HEK293 (cell line): ENCODE measurements around the gene ALS2.

Experiments
- CTCF ChIA-PET: fragments of 350-600 bp; formaldehyde crosslinking; extraction: SDS; loops from one replicate; lab custom pipeline; 2021; ENCODE audit warnings: antibody characterized with exemption; lab: Yijun Ruan, JAX
- POLR2A ChIA-PET: fragments of 300-600 bp; formaldehyde crosslinking; extraction: SDS; loops from one replicate; lab custom pipeline; 2020; ENCODE audit warnings: antibody characterized with exemption, inconsistent platforms; lab: Yijun Ruan, JAX
- H3K27ac ChIP-seq: fragments of 200-500 bp; sonication (Bioruptor generic); 2 replicates; pipeline ENCODE4 v1.5.1; 2014; ENCODE audit warnings: low read depth, low read length, control low read depth, inconsistent platforms; ENCODE audit errors: extremely low read depth
- H3K36me3 ChIP-seq, 2 experiments: fragments of 200-500 bp in 1 of 2; sonication (Bioruptor generic) in 1 of 2; 1 replicate in 1 of 2; 2 replicates in 1 of 2; pipeline ENCODE4 v1.5.1; 2014 to 2017; ENCODE audit warnings: inconsistent platforms in 2 of 2, low read length in 2 of 2; ENCODE audit not compliant: control insufficient read depth in 2 of 2, insufficient read depth in 1 of 2
- H3K4me1 ChIP-seq: fragments of 200-500 bp; sonication (Bioruptor generic); 2 replicates; pipeline ENCODE4 v1.5.1; 2014; ENCODE audit warnings: mild to moderate bottlenecking, low read length, inconsistent platforms; ENCODE audit not compliant: control insufficient read depth, insufficient read depth
- H3K4me3 ChIP-seq: 2 replicates; pipeline ENCODE4 v1.5.1; 2011; ENCODE audit warnings: low read depth, mild to moderate bottlenecking, control low read depth, low read length, moderate library complexity
- H3K9me3 ChIP-seq: fragments of 200-500 bp; sonication (Bioruptor generic); 2 replicates; pipeline ENCODE4 v1.5.1; 2014; ENCODE audit warnings: low read depth, low read length, inconsistent platforms; ENCODE audit not compliant: control insufficient read depth, insufficient read depth
- BCL11B ChIP-seq: fragments of 450-650 bp; formaldehyde crosslinking; IDR thresholded peaks from 2 replicates; pipeline ENCODE4 v1.5.1; 2016; ENCODE audit warnings: low read depth, missing biosample characterization, missing genetic modification characterization
- KLF16 ChIP-seq: fragments of 450-650 bp; formaldehyde crosslinking; IDR thresholded peaks from 2 replicates; pipeline ENCODE4 v1.5.1; 2017; ENCODE audit warnings: missing biosample characterization, missing genetic modification characterization
- MYNN ChIP-seq: fragments of 450-650 bp; formaldehyde crosslinking; IDR thresholded peaks from 2 replicates; pipeline ENCODE4 v1.5.1; 2016; ENCODE audit warnings: missing biosample characterization, missing genetic modification characterization, borderline replicate concordance
- MZF1 ChIP-seq: fragments of 450-650 bp; formaldehyde crosslinking; IDR thresholded peaks from 2 replicates; pipeline ENCODE4 v1.5.1; 2017; ENCODE audit warnings: missing biosample characterization, missing genetic modification characterization, borderline replicate concordance
- ZBTB6 ChIP-seq: fragments of 450-650 bp; formaldehyde crosslinking; IDR thresholded peaks from 2 replicates; pipeline ENCODE4 v1.5.1; 2017; ENCODE audit warnings: missing biosample characterization, missing genetic modification characterization
- ZNF132 ChIP-seq: fragments of 450-650 bp; formaldehyde crosslinking; IDR thresholded peaks from 2 replicates; pipeline ENCODE4 v1.5.1; 2017; ENCODE audit warnings: missing biosample characterization, missing genetic modification characterization, borderline replicate concordance
- ZNF433 ChIP-seq: fragments of 450-650 bp; formaldehyde crosslinking; IDR thresholded peaks from 2 replicates; pipeline ENCODE4 v1.5.1; 2016; ENCODE audit warnings: missing biosample characterization, missing genetic modification characterization, low read depth
- ZNF514 ChIP-seq: fragments of 450-650 bp; formaldehyde crosslinking; IDR thresholded peaks from 2 replicates; pipeline ENCODE4 v1.5.1; 2016; ENCODE audit warnings: missing biosample characterization, missing genetic modification characterization
- ZNF585B ChIP-seq: fragments of 450-650 bp; formaldehyde crosslinking; IDR thresholded peaks from 2 replicates; pipeline ENCODE4 v1.5.1; 2016; ENCODE audit warnings: missing biosample characterization, missing genetic modification characterization
- ZNF645 ChIP-seq: fragments of 450-650 bp; formaldehyde crosslinking; IDR thresholded peaks from 2 replicates; pipeline ENCODE4; 2016; ENCODE audit warnings: missing biosample characterization, missing genetic modification characterization
- ZNF677 ChIP-seq: fragments of 450-650 bp; IDR thresholded peaks from 2 replicates; pipeline ENCODE4 v1.5.0; 2018; ENCODE audit warnings: missing biosample characterization, mild to moderate bottlenecking, missing genetic modification characterization, moderate library complexity
- ZNF707 ChIP-seq: fragments of 450-650 bp; formaldehyde crosslinking; IDR thresholded peaks from 2 replicates; pipeline ENCODE4 v1.5.1; 2016; ENCODE audit warnings: missing biosample characterization, missing genetic modification characterization
- ZXDB ChIP-seq: fragments of 450-650 bp; formaldehyde crosslinking; IDR thresholded peaks from 2 replicates; pipeline ENCODE4 v1.5.1; 2016; ENCODE audit warnings: missing biosample characterization, missing genetic modification characterization
- TF ChIP-seq, protein P1 (sequence below): fragments of 450-650 bp; formaldehyde crosslinking; IDR thresholded peaks from 2 replicates; pipeline ENCODE4 v1.5.0; 2017; ENCODE audit warnings: missing biosample characterization, missing genetic modification characterization, borderline replicate concordance
- TF ChIP-seq, protein P2 (sequence below): fragments of 450-650 bp; formaldehyde crosslinking; optimal IDR thresholded peaks from 2 replicates; pipeline ENCODE3; 2016; ENCODE audit warnings: missing biosample characterization, mild to moderate bottlenecking, missing genetic modification characterization
- TF ChIP-seq, protein P3 (sequence below): fragments of 450-650 bp; formaldehyde crosslinking; IDR thresholded peaks from 2 replicates; pipeline ENCODE4 v1.5.1; 2016; ENCODE audit warnings: missing biosample characterization, missing genetic modification characterization, borderline replicate concordance
- TF ChIP-seq, protein P4 (sequence below): fragments of 450-650 bp; formaldehyde crosslinking; IDR thresholded peaks from 2 replicates; pipeline ENCODE4 v1.5.1; 2017; ENCODE audit warnings: missing biosample characterization, missing genetic modification characterization

The ALS2 gene

GRCh38 chr2:201769666-201770373 is 10.9 kb downstream of the ALS2 start (continued):
- TF ChIP-seq, protein P1, sequence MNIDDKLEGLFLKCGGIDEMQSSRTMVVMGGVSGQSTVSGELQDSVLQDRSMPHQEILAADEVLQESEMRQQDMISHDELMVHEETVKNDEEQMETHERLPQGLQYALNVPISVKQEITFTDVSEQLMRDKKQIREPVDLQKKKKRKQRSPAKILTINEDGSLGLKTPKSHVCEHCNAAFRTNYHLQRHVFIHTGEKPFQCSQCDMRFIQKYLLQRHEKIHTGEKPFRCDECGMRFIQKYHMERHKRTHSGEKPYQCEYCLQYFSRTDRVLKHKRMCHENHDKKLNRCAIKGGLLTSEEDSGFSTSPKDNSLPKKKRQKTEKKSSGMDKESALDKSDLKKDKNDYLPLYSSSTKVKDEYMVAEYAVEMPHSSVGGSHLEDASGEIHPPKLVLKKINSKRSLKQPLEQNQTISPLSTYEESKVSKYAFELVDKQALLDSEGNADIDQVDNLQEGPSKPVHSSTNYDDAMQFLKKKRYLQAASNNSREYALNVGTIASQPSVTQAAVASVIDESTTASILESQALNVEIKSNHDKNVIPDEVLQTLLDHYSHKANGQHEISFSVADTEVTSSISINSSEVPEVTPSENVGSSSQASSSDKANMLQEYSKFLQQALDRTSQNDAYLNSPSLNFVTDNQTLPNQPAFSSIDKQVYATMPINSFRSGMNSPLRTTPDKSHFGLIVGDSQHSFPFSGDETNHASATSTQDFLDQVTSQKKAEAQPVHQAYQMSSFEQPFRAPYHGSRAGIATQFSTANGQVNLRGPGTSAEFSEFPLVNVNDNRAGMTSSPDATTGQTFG: no peak
- no peak for TF ChIP-seq MYNN (tag by site-specific recombination)
- TF ChIP-seq ZNF514 (tag by site-specific recombination): no peak

DNA sequence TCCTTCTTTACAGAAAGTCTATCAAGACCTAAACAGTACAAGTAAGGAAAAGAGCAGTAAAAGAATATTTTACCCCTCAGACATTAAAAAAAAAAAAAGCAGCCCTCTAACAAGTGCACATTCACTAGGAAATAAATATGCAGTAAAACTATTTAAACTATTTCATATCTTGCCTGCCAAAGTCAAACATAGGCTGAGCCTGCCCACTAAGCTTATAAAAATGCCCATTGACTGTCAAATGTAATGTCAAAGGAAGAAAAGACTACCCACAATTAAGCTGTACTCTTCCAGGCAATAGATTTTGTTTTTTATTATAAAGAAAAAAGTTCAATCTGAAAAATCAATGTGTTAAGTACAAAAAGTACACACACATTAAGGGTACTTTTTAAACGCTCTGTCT is 11.8 kb downstream of the ALS2 start:
- TF ChIP-seq, protein P2, sequence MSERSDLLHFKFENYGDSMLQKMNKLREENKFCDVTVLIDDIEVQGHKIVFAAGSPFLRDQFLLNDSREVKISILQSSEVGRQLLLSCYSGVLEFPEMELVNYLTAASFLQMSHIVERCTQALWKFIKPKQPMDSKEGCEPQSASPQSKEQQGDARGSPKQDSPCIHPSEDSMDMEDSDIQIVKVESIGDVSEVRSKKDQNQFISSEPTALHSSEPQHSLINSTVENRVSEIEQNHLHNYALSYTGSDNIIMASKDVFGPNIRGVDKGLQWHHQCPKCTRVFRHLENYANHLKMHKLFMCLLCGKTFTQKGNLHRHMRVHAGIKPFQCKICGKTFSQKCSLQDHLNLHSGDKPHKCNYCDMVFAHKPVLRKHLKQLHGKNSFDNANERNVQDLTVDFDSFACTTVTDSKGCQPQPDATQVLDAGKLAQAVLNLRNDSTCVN (tag by site-specific recombination): no peak
- TF ChIP-seq, protein P3, sequence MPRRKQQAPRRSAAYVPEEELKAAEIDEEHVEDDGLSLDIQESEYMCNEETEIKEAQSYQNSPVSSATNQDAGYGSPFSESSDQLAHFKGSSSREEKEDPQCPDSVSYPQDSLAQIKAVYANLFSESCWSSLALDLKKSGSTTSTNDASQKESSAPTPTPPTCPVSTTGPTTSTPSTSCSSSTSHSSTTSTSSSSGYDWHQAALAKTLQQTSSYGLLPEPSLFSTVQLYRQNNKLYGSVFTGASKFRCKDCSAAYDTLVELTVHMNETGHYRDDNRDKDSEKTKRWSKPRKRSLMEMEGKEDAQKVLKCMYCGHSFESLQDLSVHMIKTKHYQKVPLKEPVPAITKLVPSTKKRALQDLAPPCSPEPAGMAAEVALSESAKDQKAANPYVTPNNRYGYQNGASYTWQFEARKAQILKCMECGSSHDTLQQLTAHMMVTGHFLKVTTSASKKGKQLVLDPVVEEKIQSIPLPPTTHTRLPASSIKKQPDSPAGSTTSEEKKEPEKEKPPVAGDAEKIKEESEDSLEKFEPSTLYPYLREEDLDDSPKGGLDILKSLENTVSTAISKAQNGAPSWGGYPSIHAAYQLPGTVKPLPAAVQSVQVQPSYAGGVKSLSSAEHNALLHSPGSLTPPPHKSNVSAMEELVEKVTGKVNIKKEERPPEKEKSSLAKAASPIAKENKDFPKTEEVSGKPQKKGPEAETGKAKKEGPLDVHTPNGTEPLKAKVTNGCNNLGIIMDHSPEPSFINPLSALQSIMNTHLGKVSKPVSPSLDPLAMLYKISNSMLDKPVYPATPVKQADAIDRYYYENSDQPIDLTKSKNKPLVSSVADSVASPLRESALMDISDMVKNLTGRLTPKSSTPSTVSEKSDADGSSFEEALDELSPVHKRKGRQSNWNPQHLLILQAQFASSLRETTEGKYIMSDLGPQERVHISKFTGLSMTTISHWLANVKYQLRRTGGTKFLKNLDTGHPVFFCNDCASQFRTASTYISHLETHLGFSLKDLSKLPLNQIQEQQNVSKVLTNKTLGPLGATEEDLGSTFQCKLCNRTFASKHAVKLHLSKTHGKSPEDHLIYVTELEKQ (tag by site-specific recombination): no peak
- TF ChIP-seq, protein P4, sequence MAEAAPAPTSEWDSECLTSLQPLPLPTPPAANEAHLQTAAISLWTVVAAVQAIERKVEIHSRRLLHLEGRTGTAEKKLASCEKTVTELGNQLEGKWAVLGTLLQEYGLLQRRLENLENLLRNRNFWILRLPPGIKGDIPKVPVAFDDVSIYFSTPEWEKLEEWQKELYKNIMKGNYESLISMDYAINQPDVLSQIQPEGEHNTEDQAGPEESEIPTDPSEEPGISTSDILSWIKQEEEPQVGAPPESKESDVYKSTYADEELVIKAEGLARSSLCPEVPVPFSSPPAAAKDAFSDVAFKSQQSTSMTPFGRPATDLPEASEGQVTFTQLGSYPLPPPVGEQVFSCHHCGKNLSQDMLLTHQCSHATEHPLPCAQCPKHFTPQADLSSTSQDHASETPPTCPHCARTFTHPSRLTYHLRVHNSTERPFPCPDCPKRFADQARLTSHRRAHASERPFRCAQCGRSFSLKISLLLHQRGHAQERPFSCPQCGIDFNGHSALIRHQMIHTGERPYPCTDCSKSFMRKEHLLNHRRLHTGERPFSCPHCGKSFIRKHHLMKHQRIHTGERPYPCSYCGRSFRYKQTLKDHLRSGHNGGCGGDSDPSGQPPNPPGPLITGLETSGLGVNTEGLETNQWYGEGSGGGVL (tag by site-specific recombination): no peak
- TF ChIP-seq BCL11B (no peak), ZNF585B (tag by site-specific recombination) (no peak), ZNF132 (tag by site-specific recombination) (no peak), MZF1 (tag by site-specific recombination) (no peak), ZNF707 (tag by site-specific recombination) (no peak), ZBTB6 (tag by site-specific recombination) (no peak), ZXDB (tag by site-specific recombination) (no peak), KLF16 (tag by site-specific recombination) (no peak), ZNF677 (tag by site-specific recombination) (no peak), ZNF645 (tag by site-specific recombination) (no peak), ZNF433 (tag by site-specific recombination) (no peak)
- peaks cover 5 to 16% of the 10 kb centered on the region in 2 experiments; a peak in 2 of 3 replicates for H3K36me3 ChIP-seq
- ChIA-PET CTCF (interaction anchor here (0.7 to 0.9 kb wide), 2 partner anchors 11 to 416 kb away, joined by 3 read pairs; partner anchors contain the start of gene ALS2), POLR2A (interaction anchor here (2.0 kb wide), 1 partner anchor 12 kb away, joined by 7 read pairs; the partner anchor contains the start of gene ALS2)
- H3K27ac ChIP-seq: no peak overlapping the region
- H3K9me3 ChIP-seq: no peaks in the 10 kb centered on the region
- H3K4me1 ChIP-seq: peaks cover 6% of the 10 kb centered on the region
- no peak overlapping the region for H3K4me3 ChIP-seq
